ENCODE measurements around the gene PRRT1.

PRRT1 gene

DNA sequence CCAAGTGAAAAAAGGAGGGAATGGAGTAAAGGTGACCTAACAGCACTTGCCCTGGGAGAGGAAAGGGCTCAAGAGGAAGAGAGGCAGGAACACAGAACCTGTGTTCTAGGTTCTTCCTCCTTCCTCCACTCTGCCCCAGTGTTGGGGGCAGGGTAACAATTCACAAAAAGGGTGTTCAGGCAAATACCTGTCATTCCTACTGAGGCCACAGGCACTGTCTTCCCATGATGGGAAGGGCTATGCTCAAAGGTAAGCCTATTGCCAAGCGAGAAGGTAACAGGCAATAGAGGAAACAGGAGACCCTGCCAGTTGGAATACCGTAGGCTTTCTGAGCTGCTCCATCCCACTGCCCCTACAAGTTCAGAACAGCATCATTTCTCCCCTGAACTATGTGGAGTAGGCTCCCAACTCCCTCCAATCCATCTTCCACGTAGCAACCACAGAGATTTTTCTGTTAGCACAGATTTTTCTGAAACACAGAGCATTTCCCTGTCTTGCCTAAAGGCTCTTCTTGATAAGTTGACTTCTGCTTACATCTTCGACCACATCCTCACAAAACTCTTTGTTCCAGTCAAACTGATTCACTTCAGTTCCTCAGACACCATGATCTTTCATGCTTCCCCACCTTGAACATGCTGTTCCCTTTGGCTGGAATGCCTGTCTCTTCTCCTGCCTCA lies 21.4 kb upstream of the PRRT1 start:
- no peak for DNase-seq

DNA sequence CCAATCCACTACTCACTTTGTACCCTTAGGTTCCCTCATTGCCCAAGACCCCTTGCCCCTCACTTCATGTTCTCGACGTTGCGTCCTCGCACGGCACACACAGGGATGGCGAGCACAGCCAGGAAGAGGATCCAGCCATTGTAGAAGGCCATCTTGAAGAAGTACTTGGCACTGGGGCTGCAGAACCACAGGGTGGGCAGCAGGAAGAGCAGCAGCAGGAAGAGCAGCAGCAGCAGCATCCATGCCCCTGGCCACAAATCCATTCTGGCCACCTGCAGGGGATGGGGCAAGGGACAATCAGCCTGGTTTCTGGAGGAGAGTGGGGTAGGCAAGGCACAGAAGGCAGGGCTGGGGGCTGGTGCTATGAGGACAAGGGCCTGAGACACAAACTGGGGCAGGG lies 19.5 kb upstream of the PRRT1 start:
- DNase-seq = no peak

DNA sequence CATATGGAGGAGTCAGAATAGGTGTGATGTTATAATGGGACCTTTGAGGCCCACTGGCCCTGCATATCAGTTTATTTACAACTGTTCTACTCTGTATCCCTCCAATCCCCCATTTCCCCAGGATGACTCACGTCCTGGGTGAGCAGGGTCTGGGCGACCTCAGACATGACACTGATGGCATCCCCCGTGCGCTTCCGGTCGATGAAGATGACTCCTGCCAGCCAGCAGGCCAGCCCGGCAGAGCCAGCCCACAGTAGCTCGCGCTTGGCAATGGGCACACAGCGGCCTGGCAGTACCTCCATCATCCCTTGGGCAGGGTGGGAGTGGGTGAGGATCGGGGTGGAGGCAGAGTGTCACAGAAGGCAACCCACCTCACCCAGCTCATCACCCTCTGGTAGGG lies 18.6 kb upstream of the PRRT1 start:
- DNase-seq = no peak

DNA sequence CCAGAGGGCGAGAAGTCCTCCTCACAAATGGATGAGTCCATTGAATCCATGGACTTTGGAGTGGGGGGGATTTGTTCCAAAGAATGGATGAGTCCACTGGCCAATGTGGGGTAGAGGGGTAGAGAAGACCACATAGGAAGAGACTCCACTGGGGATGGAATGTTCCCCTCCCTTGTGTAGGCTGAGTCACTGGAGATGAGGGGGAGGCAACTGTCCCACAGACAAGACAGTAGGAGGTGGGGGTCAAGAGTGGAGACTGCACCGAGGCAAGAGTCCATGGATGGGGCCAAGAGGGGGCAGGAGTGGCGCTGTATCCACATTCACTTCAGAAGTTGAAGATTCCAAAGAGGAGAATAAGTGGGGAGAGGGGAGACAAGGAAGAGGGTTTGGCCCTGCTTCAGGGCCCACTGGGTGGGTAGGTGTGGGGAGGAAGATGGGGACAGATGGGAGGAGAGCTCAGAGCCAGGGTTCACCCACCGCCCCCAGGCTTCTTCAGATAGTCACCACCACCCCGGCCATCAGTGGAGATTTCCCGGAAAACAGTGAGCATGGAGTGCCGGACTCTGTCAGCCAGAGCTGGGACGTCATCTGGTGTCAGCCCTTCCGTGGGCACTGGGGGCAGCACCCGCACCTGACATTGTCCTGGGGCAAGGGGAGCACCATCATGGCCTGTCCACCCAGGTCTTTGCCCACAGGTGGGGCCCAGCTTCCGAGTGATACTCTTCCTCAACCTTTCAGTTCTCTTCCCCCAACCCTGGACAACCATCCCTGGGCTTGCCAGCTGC lies 17.3 kb upstream of the PRRT1 start:
- DNase-seq = no peak

DNA sequence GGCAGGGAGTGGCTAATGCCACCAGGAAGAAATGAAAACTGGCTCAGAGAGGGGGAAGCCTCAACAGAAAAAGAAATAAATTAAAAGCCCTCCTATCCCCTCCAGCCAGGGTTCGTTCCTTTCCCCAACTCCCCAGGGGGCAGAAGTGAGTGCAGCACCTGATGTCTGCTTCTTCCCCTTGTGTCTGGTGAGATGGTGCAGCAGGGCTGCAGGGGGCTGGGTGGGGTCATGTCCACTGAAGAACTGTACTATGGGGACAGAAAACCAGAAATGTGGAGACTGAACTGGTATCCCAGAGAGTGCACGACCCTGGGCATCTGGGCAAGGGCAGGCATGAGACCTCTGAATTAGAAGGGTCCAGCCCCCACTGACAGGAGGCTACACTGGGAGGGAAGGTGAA lies 16.6 kb upstream of the PRRT1 start:
- no peak for DNase-seq

DNA sequence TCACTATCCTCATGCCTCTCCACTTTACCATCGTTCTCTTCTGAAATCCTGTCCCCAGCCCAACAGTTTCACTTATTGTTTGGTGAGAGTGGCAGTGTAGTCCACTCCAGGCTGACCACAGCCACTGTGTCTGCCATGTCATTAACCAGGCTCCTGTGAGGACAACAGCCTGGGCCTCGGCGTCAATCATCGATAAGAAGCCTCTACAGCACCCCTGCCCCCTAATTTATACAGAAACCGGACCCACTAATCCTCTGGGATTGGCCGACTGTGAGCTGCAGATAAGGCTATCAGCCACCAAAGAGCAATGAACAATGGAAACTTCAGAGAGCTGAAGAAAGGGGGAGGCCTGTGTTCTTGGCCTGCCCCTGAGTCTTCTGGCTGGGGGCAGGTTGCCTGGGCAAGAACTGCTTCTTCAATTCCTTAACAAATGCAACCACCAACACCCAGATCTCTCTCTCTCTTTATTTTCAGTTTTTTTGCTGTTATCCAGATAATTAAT lies 16.1 kb upstream of the PRRT1 start:
- no peak for DNase-seq

DNA sequence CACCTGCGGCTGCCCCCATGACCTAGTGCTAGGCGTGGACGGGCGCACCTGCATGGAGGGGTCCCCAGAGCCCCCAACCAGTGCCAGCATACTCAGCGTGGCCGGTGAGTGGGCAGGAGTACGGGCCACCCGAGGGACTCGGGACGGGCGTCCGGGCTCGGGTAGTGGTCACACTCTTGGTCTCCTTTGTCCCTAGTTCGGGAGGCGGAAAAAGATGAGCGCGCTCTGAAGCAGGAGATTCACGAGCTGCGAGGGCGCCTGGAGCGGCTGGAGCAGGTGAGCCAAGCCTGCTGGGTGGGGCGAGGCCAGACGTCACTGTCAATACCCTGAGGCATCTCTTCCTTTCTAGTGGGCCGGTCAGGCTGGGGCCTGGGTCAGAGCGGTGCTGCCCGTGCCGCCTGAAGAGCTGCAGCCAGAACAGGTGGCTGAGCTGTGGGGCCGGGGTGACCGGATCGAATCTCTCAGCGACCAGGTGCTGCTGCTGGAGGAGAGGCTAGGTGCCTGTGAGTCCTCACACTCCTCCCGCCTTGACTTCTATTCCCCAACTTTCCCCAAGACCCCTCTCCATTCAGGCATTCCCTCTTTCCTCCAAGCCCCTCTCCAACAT lies 15.5 kb upstream of the PRRT1 start:
- no peak for DNase-seq

DNA sequence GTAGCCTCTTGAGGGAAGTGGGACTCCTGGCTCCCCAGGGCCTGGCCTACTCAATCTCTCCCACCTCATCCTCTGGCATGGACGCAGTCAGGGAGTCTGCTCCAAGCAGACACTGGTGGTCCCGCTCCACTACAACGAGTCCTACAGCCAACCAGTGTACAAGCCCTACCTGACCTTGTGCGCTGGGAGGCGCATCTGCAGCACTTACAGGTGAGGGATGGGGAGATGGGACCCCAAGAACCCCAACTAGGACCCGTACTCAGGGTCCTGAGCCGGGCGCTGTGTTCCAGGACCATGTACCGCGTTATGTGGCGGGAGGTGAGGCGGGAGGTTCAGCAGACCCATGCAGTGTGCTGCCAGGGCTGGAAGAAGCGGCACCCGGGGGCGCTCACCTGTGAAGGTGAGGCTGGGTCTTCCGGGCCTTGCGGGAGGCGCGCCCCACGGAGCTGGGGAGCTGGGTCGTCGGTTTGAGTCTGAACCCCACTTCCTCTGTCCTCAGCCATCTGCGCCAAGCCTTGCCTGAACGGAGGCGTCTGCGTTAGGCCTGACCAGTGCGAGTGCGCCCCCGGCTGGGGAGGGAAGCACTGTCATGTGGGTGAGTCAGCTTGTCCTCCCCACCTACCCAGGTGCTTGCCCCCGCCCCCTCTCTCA lies 14.8 kb upstream of the PRRT1 start:
- DNase-seq = no peak

DNA sequence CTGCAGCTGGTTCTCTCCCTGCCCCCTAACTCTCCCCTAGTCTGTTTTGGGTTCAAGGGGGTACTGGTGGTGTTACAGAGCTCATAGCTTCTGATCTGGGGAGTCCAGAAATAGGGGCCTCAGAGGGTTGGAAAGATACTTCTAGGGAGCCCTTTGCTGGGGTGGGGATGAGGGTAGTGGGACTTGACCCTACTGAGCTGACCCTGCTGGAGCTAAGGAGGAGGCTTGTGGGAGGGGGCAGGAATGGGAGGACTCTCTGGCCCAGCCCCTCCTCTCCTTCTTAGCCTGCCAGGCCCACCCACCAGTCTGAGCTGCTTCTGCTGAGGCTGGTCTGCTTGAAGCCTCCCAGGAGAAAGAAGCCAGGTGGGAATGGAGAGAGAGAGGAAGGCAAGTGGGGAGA lies 12.6 kb upstream of the PRRT1 start, which contains the start of gene EGFL8:
TSS of gene EGFL8 (plus strand) at position 301 of the 400 bp plus-strand sequence. CDS start 1,571 bp downstream, outside the sequence.
- no peak for DNase-seq

DNA sequence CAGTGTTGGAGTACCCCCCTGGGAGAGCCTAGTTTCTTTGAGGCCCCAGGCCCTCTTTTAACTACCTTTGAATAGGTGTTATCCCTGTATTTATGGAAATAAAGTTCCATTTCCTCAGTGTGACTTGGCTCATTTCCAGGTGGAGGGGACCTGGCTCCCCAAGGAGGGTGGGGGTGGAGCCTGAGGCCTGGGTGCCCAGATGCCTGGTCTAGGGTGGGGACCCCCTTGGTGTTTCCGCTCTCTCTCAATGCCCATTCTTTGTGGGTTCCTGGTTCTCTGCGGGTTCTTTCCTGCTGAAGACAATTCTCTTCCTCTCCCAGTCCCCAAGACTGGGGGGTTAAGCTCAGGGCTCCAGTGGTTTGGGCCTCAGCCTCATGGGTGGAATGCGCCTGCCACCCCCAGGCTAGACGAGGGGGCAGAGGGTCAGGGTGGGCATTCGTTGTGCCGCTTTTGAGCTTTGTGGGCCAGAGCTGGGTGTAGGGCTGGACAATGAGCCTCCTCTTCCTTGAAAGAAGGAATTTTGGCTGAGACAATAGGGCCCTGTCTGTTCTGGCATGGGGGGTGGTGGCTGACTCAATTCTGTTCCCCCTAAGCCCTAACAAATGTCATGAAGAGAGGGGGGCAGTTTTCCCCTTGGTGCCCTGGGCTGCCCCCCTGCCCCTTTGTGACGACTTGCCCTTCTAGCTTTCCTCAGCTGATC lies 12.0 kb upstream of the PRRT1 start:
- DNase-seq = no peak

DNA sequence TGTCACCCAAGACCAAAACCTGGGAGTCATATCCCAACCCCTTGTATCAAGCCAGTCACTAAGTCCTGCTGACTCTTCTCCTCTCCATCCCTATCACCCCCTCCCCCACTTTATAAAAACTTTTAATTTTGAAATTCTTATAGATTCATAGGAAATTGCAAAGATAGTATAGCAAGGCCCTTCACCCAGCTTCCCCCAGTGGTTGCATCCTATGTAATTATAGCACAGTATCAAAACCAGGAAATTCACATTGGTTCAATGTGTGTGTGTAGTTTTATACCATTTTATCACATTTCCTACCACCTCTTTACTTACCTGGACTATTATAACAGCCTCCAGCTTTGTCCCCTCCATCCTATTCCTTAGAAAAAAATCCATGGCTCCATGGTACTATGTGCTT lies 6.3 kb upstream of the PRRT1 start:
- DNase-seq = no peak

DNA sequence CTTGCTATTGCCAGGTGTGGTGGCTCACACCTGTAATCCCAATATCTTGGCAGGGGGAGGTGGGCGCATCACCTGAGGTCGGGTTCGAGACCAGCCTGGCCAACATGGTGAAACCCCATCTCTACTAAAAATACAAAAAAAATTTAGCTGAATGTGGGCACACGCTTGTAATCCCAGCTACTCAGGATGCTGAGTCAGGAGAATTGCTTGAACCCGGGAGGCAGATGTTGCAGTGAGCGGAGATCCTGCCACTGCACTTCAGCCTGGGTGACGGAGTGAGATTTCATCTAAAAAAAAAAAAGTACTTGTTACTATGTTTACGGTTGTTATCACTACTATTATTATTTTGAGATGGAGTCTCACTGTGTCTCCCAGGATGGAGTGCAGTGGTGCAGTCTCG lies 5.2 kb upstream of the PRRT1 start:
- no peak for DNase-seq

DNA sequence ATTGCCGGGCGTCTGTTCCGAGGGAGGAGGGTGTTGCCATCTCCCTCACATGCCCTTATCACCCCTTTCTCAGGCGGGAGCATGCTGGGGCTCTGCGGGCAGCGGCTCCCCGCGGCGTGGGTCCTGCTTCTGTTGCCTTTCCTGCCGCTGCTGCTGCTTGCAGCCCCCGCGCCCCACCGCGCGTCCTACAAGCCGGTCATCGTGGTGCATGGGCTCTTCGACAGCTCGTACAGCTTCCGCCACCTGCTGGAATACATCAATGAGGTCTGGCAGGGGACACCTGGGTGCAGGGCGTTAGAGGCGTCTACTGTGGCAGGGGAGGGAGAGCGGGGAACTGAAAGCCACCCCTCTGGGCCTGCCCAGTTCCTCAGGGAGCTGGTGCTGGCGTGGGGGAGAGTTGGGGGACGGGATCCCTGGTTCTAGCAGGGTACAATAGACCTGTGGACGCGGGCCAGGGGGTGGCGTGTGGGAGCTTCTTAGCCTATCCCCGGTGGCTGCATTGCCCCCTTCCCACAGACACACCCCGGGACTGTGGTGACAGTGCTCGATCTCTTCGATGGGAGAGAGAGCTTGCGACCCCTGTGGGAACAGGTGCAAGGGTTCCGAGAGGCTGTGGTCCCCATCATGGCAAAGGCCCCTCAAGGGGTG lies 2.9 kb upstream of the PRRT1 start:
- peak; percentile 53 to 83 for DNase-seq

DNA sequence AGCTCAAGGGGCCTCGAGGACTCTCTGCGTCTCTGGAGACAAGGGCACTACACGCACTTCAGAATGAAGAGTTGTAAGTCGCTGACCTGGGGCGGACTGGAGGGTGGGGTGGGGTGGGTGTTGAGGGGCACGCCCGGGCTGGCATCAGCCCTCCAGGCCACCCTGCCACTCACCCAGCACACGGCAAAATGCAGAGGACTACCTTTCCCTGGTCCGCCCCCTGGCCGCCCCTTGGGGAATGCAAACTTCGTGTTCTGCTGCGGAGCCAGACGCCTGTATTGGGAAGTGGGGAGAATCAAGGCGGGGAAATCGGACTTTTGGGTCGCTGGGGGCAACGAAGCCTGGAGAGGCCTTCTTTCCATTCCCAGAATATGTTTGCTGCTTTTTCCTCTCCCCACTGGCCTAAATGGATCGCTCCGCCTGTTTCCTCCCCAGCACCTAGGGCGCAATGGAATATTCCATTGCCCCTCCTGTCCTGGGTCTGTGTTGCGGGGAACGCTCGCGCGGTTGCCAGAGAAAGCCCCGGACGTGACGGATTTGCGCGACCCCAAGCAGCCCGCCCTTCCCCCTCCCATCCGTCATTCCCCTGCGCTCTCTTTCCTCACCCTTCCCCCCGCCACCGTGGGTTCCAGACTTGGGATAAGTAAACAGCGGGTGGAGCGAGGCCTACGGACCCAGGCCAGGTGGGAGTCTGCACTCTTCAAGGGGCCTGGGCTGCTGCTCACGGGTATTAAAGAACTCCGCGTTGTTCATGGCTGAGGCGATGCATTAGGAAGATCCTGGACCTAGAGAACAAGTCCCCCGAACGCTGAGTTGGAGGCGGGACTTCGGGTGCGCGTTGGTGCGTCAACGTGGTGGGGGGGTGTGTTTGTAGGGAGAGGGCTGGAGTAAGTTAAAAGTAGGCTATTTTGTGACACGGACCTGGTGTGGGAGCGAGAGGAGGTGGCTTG lies 2.1 kb upstream of the PRRT1 start, which contains the start of gene PPT2:
TSS of gene PPT2 (plus strand) at position 578 of the 950 bp plus-strand sequence. CDS start 454 bp downstream, outside the sequence.
- peak; percentile 85 to 93 for DNase-seq

DNA sequence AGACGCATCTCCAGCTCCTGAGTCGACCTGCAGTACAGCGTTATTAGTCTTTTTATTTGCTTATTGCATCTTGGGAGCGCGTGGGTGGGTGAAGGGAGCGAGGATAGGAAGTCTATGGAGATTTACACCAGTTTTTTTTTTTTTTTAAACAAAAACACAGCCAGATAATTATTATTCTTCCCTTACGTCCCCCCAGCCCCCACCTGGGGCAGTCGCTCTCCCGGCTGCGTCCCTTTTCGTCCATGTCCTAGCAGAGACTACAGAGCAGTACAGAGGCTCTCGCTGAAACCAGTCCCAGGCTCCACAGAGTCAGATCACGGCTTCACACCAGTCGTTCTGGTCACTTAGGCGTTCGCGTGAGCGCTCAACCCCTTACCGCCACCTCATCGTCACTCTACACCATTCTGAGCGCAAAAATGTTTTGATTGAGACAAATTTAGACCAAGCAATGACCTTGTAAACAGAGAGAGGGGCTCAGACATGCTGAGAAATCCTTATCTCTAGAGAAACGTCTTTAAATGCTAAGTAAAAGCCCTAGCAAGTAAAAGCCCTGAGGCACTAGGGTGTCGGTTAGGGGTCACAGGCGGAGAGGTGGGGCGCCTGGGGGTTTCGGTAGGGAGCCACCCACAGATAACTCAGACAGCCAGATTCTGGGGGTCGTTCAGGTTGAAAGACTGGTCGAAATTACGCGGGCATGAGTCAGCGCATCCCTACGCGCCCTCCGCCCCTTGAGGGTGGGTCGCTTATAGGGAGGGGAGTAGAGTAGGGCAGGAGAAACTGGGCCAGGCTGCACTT lies 1.2 kb upstream of the PRRT1 start:
- DNase-seq = peak in 1 of 2 experiments; percentile 74

DNA sequence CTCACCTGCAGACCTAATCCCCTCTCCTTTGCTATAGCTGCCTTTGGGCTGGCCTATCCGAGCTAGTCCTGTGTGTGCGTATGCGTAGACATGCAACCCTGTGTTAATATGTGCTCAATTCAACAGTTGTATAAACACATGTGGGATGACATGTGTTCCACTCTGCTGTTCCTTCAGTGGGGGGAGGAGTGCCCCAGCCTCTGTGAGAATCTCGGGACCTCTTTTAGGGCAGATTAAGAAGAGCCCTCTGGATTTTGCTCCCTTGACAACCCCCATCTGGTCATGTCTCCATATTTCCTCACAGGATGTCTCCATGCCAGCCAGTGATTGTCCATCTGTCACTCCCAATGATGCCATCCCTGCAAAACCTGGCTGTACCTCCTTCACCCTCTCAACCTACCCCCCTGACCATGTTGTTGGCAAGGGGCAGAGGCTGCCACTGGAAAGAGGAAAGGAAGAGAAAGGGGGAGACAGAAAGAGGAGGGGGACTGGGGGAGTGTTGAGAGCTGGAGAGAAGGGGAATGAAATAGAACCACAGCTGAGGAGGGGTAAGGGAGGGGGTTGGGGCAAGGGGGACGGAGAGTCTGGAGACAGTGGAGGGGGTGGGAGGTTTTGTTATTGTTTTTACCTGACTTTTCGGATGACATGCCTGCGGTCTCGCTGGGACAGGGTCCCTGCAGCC lies 417 bp downstream of the PRRT1 start:
- DNase-seq = no peak

DNA sequence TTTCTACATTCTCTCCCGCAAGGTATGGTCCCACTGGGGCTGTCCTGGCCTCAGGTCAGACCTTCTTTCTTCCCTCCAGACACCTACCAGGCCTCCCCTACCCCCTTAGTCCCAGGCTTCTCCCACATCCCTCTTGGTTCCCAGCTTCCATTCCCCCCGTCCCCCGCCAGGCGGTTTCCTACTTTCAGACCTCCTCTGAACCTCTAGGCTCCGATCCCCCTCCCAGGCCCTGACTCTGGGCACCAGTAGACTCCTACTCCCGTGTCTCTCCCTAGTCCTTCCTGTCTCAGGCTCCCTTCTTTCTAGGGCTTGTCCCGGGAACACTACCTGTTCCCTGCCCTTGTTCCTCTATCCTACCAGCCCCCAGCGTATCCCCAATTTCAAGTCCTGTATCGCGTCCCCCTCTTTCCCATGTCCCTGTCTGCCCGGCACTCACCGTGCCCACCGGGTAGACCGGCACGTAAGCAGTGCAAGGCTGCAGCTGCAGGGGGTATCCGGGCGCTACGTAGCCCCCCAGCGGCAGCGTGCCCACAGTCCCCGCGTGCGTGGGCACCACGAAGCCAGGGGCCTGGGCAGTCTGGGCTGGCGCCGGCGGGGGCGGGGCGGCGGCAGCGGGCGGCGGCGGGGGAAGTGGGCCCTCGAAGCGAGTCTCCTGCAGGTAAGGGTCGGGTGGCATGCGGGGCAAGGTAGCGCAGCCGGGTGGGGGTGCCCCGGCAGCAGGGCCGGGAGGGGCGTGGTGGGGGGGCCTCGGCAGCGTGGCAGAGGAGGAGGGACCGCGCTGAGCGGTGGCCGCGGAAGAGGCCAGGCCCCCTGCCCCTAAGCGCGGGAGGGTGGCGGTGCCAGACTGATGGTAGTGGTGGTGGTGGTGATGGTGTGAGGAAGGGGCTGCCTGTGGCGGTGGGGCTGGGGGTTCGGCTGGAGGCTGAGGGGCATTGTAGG lies 1.5 kb downstream of the PRRT1 start:
- no peak for DNase-seq

All from NCI-H526 (cell line).